NB4 (cell line): Measurements from ENCODE around the gene CAPN14.

ENCODE experiments used
- DNase-seq: peaks from one replicate; pipeline ENCODE4 v3.0.0; 2010; ENCODE audit warnings: low read depth
- H3K4me3 ChIP-seq: one replicate; pipeline ENCODE4 v1.5.1; 2011; ENCODE audit warnings: mild to moderate bottlenecking, low read depth, low read length, moderate library complexity
- CTCF ChIP-seq: IDR thresholded peaks from one replicate; pipeline ENCODE4 v1.5.1; 2012; ENCODE audit warnings: low read depth, low read length
- MAX ChIP-seq: IDR thresholded peaks from 2 replicates; pipeline ENCODE4 v1.6.1; 2011; ENCODE audit warnings: low read depth, low read length
- MYC ChIP-seq: IDR thresholded peaks from 2 replicates; pipeline ENCODE4 v1.6.1; 2011; ENCODE audit warnings: low read depth, low read length
- POLR2A ChIP-seq: IDR thresholded peaks from 2 replicates; pipeline ENCODE4 v1.6.1; 2011; ENCODE audit warnings: mild to moderate bottlenecking; ENCODE audit not compliant: insufficient read length; ENCODE audit errors: extremely low read depth

Gene CAPN14

DNA sequence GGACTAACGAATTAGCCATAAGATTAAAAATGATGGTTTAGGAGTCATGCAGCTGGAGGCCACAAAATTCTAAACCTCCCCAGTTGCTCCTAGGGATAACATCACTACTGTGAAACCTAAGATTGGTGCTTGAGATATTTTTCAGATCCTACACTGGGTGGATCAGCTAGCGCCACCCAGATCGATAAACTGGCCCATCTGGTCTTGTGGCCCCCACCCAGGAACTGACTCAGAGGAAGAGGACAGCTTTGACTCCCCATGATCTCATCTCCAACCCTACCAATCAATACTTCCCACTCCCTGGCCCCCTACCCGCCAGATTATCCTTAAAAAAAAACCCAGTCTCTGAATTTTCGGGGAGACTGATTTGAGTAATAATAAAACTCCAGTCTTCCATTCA lies 84.5 kb downstream of the CAPN14 start:
- no peak overlapping the region for H3K4me3 ChIP-seq
- TF ChIP-seq POLR2A (no peak), MYC (no peak), CTCF (no peak), MAX (no peak)
- DNase-seq, result no peak

DNA sequence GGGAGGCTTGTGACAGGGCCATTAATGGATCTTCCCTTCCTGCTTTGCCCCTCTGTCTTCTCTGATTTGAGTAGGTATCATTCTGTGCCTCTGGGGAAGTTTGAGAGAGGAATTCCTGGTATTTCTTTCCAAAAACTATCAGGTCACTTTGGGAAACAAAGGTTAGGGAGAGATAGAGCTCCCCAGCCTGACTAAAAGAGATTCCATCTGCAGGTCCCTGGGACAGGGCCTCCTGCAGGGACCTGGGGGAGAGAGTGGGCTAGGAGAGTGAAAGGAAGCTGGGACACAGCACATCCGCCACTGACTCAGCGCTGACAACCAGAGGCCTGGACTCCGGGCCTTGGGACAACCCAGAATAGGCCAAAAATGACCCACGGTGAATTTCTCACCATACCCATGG lies 85.4 kb downstream of the CAPN14 start:
- no peak overlapping the region for H3K4me3 ChIP-seq
- no peak for DNase-seq
- TF ChIP-seq POLR2A, result no peak

- no peak overlapping the region for H3K4me3 ChIP-seq
- TF ChIP-seq CTCF (no peak), POLR2A (no peak), MYC (no peak), MAX (no peak)
- no peak for DNase-seq
Observed at GRCh38 chr2:31129375-31130171, 87.7 kb downstream of the CAPN14 start.

- TF ChIP-seq POLR2A, result no peak
- no peak for TF ChIP-seq CTCF
- TF ChIP-seq MYC, result no peak
- TF ChIP-seq MAX, result no peak
- no peak overlapping the region for H3K4me3 ChIP-seq
- no peak for DNase-seq
Observed at GRCh38 chr2:31127931-31128330, 89.4 kb downstream of the CAPN14 start.

GRCh38 chr2:31125918-31126695 lies 91.2 kb downstream of the CAPN14 start:
- no peak for DNase-seq
- TF ChIP-seq CTCF, result no peak
- no peak for TF ChIP-seq POLR2A
- TF ChIP-seq MYC, result no peak
- no peak for TF ChIP-seq MAX
- H3K4me3 ChIP-seq, result no peak overlapping the region

- TF ChIP-seq MYC (no peak), CTCF (no peak), POLR2A (no peak), MAX (no peak)
- no peak overlapping the region for H3K4me3 ChIP-seq
- DNase-seq, result no peak
Observed at GRCh38 chr2:31124904-31125303, 92.4 kb downstream of the CAPN14 start.
